Loucy (cell line): ENCODE results near the gene KDM5A.

Experiments
- H2AFZ ChIP-seq: fragments of 200-600 bp; sonication (generic); 2 replicates; pipeline ENCODE4 v1.6.0; 2016; ENCODE audit warnings: antibody characterized with exemption, mild to moderate bottlenecking, low read length, moderate library complexity
- H3F3A ChIP-seq: fragments of 200-600 bp; 2 replicates; pipeline ENCODE4 v1.6.0; 2016; ENCODE audit warnings: antibody characterized with exemption, low read depth, mild to moderate bottlenecking
- H3K27me3 ChIP-seq: fragments of 200-600 bp; sonication (generic); 2 replicates; pipeline ENCODE4 v1.6.1; 2014; ENCODE audit warnings: low read length, mild to moderate bottlenecking; ENCODE audit not compliant: insufficient read depth, poor library complexity, severe bottlenecking
- H3K36me3 ChIP-seq: fragments of 200-600 bp; sonication (generic); 2 replicates; pipeline ENCODE4 v1.6.1; 2016; ENCODE audit warnings: low read length; ENCODE audit not compliant: insufficient read depth
- H3K4me1 ChIP-seq: fragments of 200-600 bp; sonication (generic); 2 replicates; pipeline ENCODE4 v1.5.1; 2014; ENCODE audit warnings: low read length, mild to moderate bottlenecking; ENCODE audit not compliant: insufficient read depth, poor library complexity, severe bottlenecking
- H3K4me2 ChIP-seq: fragments of 200-600 bp; sonication (generic); 2 replicates; pipeline ENCODE4 v1.6.0; 2014; ENCODE audit warnings: antibody characterized with exemption, low read length, low read depth, mild to moderate bottlenecking; ENCODE audit not compliant: poor library complexity, severe bottlenecking
- H3K4me3 ChIP-seq: fragments of 200-600 bp; sonication (generic); 2 replicates; pipeline ENCODE4 v1.5.1; 2014; ENCODE audit warnings: low read length, mild to moderate bottlenecking, mixed read lengths; ENCODE audit not compliant: poor library complexity, severe bottlenecking
- H3K79me2 ChIP-seq: fragments of 200-600 bp; sonication (generic); 2 replicates; pipeline ENCODE4 v1.6.1; 2014; ENCODE audit warnings: low read length; ENCODE audit not compliant: insufficient read depth
- H3K9ac ChIP-seq: fragments of 200-600 bp; sonication (generic); 2 replicates; pipeline ENCODE4 v1.6.0; 2014; ENCODE audit warnings: mild to moderate bottlenecking, low read depth, low read length, moderate library complexity; ENCODE audit not compliant: poor library complexity, severe bottlenecking
- H3K9me2 ChIP-seq: fragments of 200-600 bp; sonication (generic); replicated peaks from 2 replicates; pipeline ENCODE4 v1.6.1; 2016; ENCODE audit warnings: low read depth, low read length, mixed read lengths
- H3K9me3 ChIP-seq: fragments of 200-600 bp; sonication (generic); 2 replicates; pipeline ENCODE4 v1.6.1; 2014; ENCODE audit warnings: mild to moderate bottlenecking, antibody characterized with exemption, low read length, low read depth; ENCODE audit not compliant: insufficient read depth
- H4K20me1 ChIP-seq: fragments of 200-600 bp; sonication (generic); 2 replicates; pipeline ENCODE4 v1.6.0; 2014; ENCODE audit warnings: antibody characterized with exemption, low read length, mild to moderate bottlenecking; ENCODE audit not compliant: insufficient read depth, poor library complexity, severe bottlenecking
- CTCF ChIP-seq: fragments of 200-600 bp; sonication (generic); conservative IDR thresholded peaks from 2 replicates; pipeline ENCODE4 v1.5.1; 2014; ENCODE audit warnings: mild to moderate bottlenecking, antibody characterized with exemption, low read length
- EZH2phosphoT487 ChIP-seq: fragments of 200-600 bp; IDR thresholded peaks from 2 replicates; pipeline ENCODE4 v1.6.1; 2018; ENCODE audit warnings: antibody characterized with exemption, mild to moderate bottlenecking, moderate library complexity, borderline replicate concordance

The KDM5A gene

GRCh38 chr12:272942-273341, 116.2 kb downstream of the KDM5A start:
- Histone ChIP-seq H4K20me1 (no peaks in the 10 kb centered on the region), H3K4me3 (no peak overlapping the region), H2AFZ (no peak overlapping the region), H3K9me3 (no peaks in the 10 kb centered on the region), H3K9ac (no peak overlapping the region), H3F3A (no peaks in the 10 kb centered on the region), H3K79me2 (no peaks in the 10 kb centered on the region), H3K9me2 (no peaks in the 10 kb centered on the region), H3K4me2 (no peak overlapping the region), H3K4me1 (peaks cover 20% of the 10 kb centered on the region), H3K27me3 (no peaks in the 10 kb centered on the region), H3K36me3 (no peaks in the 10 kb centered on the region)
- TF ChIP-seq EZH2phosphoT487 (no peak), CTCF (no peak)

- no peaks in the 10 kb centered on the region for H4K20me1 ChIP-seq
- no peaks in the 10 kb centered on the region for H3K9me2 ChIP-seq
- no peaks in the 10 kb centered on the region for H3K27me3 ChIP-seq
- no peak overlapping the region for H3K9ac ChIP-seq
- H3K4me3 ChIP-seq = no peak overlapping the region
- no peak overlapping the region for H2AFZ ChIP-seq
- H3K4me2 ChIP-seq = no peak overlapping the region
- H3K9me3 ChIP-seq = no peaks in the 10 kb centered on the region
- no peaks in the 10 kb centered on the region for H3K36me3 ChIP-seq
- TF ChIP-seq CTCF = no peak
- TF ChIP-seq EZH2phosphoT487 = no peak
- no peaks in the 10 kb centered on the region for H3K79me2 ChIP-seq
- no peaks in the 10 kb centered on the region for H3F3A ChIP-seq
- peaks cover 21% of the 10 kb centered on the region for H3K4me1 ChIP-seq
These were observed 118.0 kb downstream of the KDM5A start for GRCh38 chr12:271161-271560.

GRCh38 chr12:269191-269590, 119.9 kb downstream of the KDM5A start:
- H3K9ac ChIP-seq = no peak overlapping the region
- no peaks in the 10 kb centered on the region for H3K36me3 ChIP-seq
- TF ChIP-seq EZH2phosphoT487 (no peak), CTCF (no peak)
- no peak overlapping the region for H3K4me2 ChIP-seq
- H3K9me2 ChIP-seq = no peaks in the 10 kb centered on the region
- H3K9me3 ChIP-seq = no peaks in the 10 kb centered on the region
- H4K20me1 ChIP-seq = no peaks in the 10 kb centered on the region
- H3F3A ChIP-seq = peaks cover 14% of the 10 kb centered on the region
- H3K79me2 ChIP-seq = no peaks in the 10 kb centered on the region
- H3K4me3 ChIP-seq = no peak overlapping the region
- peaks cover 41% of the 10 kb centered on the region for H3K4me1 ChIP-seq
- no peaks in the 10 kb centered on the region for H3K27me3 ChIP-seq
- no peak overlapping the region for H2AFZ ChIP-seq
